ENCODE measurements around the gene ADAMTS14.
"Not testable (repeated sequence)": the region's sequence is repeated elsewhere in the genome, so short reads cannot be mapped to it uniquely, and the experiment has no call there.

ADAMTS14 gene

GRCh38 chr10:70751356-70751755 lies 79.0 kb downstream of the ADAMTS14 start:
- no peak for DNase-seq (ENCODE audit: low read depth)

- DNase-seq (ENCODE audit: low read depth) = no peak
Measured at GRCh38 chr10:70751991-70752390, 79.7 kb downstream of the ADAMTS14 start.

GRCh38 chr10:70752571-70752970 lies 80.3 kb downstream of the ADAMTS14 start:
- no peak for DNase-seq (ENCODE audit: low read depth)

GRCh38 chr10:70753026-70753663 lies 80.8 kb downstream of the ADAMTS14 start:
- no peak for DNase-seq (ENCODE audit: low read depth)

- DNase-seq (ENCODE audit: low read depth) = no peak
Measured at GRCh38 chr10:70753841-70754621, 81.7 kb downstream of the ADAMTS14 start.

- DNase-seq (ENCODE audit: low read depth) = no peak
Measured at GRCh38 chr10:70756700-70757360, 84.5 kb downstream of the ADAMTS14 start.

- no peak for DNase-seq (ENCODE audit: low read depth)
Measured at GRCh38 chr10:70757856-70758255, 85.5 kb downstream of the ADAMTS14 start.

- DNase-seq (ENCODE audit: low read depth) = peak; percentile 51
Measured at GRCh38 chr10:70758757-70759514, 86.6 kb downstream of the ADAMTS14 start.

GRCh38 chr10:70759781-70760180 lies 87.5 kb downstream of the ADAMTS14 start:
- no peak for DNase-seq (ENCODE audit: low read depth)

- DNase-seq (ENCODE audit: low read depth) = no peak
Measured at GRCh38 chr10:70760271-70760787, 88.0 kb downstream of the ADAMTS14 start.

- no peak for DNase-seq (ENCODE audit: low read depth)
Measured at GRCh38 chr10:70761031-70761601, 88.8 kb downstream of the ADAMTS14 start.

GRCh38 chr10:70761727-70762350 lies 89.5 kb downstream of the ADAMTS14 start:
- DNase-seq (ENCODE audit: low read depth) = no peak

- DNase-seq (ENCODE audit: low read depth) = no peak
Measured at GRCh38 chr10:70762441-70763175, 90.3 kb downstream of the ADAMTS14 start.

- DNase-seq (ENCODE audit: low read depth) = no peak
Measured at GRCh38 chr10:70763567-70763966, 91.3 kb downstream of the ADAMTS14 start.

GRCh38 chr10:70765794-70766594 lies 93.7 kb downstream of the ADAMTS14 start:
- no peak for DNase-seq (ENCODE audit: low read depth)

GRCh38 chr10:70768026-70768685 lies 95.8 kb downstream of the ADAMTS14 start:
- DNase-seq (ENCODE audit: low read depth) = not testable (repeated sequence)

GRCh38 chr10:70769121-70769520 lies 96.8 kb downstream of the ADAMTS14 start:
- no peak for DNase-seq (ENCODE audit: low read depth)

- no peak for DNase-seq (ENCODE audit: low read depth)
Measured at GRCh38 chr10:70770001-70770400, 97.7 kb downstream of the ADAMTS14 start.

GRCh38 chr10:70770516-70770915 lies 98.2 kb downstream of the ADAMTS14 start:
- not testable (repeated sequence) for DNase-seq (ENCODE audit: low read depth)
